Stimulated activated CD4-positive, alpha-beta T cell treated with anti-CD3 and anti-CD28 coated beads, Interleukin-1b, Interleukin-23, amount 100 ng/mL, for 4 hours (primary cell): ENCODE results near the gene ZNF324.
"Not testable (repeated sequence)": the region's sequence is repeated elsewhere in the genome, so short reads cannot be mapped to it uniquely, and the experiment has no call there.

Source experiments
- DNase-seq, 2 donors: peaks; one replicate each; pipeline ENCODE4 v3.0.0-alpha.2; 2020; ENCODE audit warnings: low read depth in 2 of 2

Gene ZNF324

DNA sequence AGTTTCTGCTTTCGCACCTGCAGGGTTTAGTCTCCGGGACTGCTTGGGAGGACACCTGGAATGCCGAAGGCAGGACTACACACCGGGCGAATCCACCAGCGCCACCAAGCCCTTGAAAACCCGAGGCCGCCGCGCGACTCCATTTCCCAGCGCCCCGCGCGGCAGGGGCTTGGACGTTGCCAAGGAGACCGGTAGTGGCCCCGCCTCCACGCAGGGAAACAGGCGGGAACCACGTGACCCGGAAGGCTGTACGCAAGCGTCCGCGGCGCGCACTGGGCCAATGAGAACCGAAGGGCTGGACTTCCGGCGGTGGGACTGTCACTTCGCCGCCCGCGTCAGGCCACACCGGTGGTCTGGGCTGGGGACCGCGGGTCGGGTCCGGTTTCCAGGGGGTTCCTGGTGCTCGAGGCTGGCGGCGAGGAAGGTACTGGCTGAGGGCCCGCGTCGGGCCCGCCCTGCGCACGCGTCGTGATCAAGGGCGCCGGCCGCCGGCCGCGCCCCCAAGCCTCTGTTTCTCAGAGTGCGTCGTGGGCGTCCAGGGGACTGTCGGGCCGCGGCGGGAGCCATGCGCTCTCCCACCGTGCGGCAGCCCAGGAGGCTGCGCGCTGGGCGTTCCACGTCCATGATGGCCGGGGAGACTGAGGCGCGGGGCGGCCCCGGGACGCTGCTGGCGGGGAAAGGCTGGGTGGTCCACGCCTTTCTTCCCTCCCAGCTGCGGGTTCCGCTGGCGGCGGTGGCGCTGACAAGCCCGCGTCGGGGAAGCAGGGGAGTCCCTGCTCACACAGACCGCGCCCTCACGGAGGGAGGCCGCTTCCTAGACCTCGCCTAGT lies at the start of gene ZNF324:
Gene ZNF324, plus strand, starts transcription at position 321 of the 830 bp plus-strand sequence. CDS start 2,106 bp downstream, outside the sequence.
- peak; percentile 94 to 97 for DNase-seq

- no peak for DNase-seq
These were observed 38.3 kb upstream of the ZNF324 start for GRCh38 chr19:58428617-58429016.

GRCh38 chr19:58429745-58430144 lies 37.1 kb upstream of the ZNF324 start:
- no peak for DNase-seq

DNA sequence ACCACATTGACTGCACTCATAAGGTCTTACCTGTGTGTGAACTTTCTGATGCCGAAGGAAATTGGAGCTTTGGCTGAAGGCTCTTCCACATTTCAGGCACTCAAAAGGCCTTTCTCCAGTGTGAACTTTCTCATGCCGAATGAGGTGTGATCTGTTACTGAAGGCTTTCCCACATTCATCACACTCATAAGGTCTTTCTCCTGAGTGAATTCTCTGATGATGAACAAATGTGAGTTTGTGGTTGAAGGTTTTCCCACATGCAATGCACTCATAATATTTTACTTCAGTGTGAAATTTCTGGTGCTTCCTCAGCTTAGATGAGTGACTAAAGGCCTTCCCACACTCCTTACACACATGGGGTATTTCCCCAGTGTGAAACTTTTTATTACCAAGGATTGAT lies 32.7 kb upstream of the ZNF324 start:
- no peak for DNase-seq

- peak; percentile 79 to 86 for DNase-seq
These were observed 27.0 kb upstream of the ZNF324 start, which contains the start of gene ZNF132 for GRCh38 chr19:58439576-58440554. TSS of gene ZNF132 (minus strand) at chr19:58440153. CDS start at chr19:58439821, 332 bp downstream.

- no peak for DNase-seq
These were observed 26.3 kb upstream of the ZNF324 start for GRCh38 chr19:58440556-58440955.

GRCh38 chr19:58442986-58443385 lies 23.9 kb upstream of the ZNF324 start:
- not testable (repeated sequence) for DNase-seq

DNA sequence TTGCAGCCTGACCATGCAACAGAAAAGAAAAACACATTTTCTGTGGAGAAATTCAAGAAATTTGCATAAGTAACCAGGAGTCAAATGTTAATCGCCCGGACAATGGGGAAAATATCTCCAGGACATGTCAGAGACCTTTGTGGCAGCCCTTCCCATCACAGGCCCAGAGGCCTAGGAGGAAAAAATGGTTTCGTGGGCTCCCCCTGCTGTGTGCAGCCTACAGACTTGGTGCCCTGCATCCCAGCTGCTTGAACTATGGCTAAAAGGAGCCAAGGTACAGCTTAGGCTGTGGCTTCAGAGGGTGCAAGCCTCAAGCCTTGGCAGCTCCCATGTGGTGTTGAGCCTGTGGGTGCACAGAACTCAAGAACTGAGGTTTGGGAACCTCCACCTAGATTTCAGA lies 18.0 kb upstream of the ZNF324 start:
- DNase-seq = not testable (repeated sequence)

- not testable (repeated sequence) for DNase-seq
These were observed 16.9 kb upstream of the ZNF324 start for GRCh38 chr19:58449980-58450379.

GRCh38 chr19:58450856-58451357 lies 16.0 kb upstream of the ZNF324 start:
- no peak for DNase-seq

DNA sequence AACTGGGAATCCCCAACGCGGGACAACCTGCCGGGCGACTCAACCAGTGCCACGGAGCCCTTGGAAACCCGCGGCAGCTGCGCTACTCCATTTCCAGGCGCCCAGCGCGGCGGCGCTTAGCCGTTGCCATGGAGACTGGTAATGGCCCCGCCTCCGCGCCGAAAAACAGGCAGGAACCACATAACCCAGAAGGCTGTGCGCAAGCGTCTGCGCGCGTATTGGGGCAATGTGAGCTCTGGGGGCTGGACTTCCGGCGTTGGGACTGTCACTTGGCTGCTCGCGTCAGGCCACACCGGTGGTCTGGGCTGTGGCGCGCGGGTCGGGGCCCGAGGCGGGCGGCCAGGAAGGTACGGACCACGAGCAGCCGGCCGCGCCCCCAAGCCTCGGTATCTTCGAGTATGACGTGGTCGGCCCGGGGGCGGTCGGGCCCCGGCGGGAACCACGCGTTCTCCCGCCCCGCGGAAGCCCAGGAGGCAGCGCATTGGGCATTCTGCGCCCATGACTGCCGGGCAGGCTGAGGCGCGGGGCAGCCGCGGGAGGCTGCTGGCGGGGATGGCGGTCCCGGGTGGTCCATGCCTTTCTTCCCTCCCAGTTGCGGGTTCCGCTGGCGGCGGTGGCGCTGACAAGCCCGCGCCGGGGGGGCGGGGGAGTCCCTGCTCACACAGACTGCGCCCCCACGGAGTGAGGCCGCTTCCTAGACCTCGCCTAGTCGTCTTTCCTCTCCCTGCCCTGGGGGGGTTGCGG lies 15.3 kb upstream of the ZNF324 start, which contains the start of gene ZNF324B:
Gene ZNF324B, plus strand, starts transcription at position 265 of the 744 bp plus-strand sequence. CDS start 2,080 bp downstream, outside the sequence.
- DNase-seq = peak; percentile 92 to 93

GRCh38 chr19:58453743-58454142 lies 13.1 kb upstream of the ZNF324 start:
- no peak for DNase-seq

GRCh38 chr19:58455306-58455705 lies 11.6 kb upstream of the ZNF324 start:
- no peak for DNase-seq

DNA sequence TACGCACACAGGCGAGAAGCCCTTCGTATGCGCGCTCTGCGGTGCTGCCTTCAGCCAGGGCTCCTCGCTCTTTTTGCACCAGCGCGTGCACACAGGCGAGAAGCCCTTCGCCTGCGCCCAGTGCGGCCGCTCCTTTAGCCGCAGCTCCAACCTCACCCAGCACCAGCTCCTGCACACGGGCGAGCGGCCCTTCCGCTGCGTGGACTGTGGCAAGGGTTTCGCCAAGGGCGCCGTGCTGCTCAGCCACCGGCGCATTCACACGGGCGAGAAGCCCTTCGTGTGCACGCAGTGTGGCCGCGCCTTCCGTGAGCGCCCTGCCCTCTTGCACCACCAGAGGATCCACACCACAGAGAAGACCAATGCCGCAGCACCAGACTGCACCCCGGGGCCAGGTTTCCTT lies 10.8 kb upstream of the ZNF324 start:
- no peak for DNase-seq

- no peak for DNase-seq
These were observed 6.8 kb upstream of the ZNF324 start for GRCh38 chr19:58460039-58460438.

GRCh38 chr19:58466089-58466759 lies 656 bp upstream of the ZNF324 start:
- DNase-seq = no peak

GRCh38 chr19:58468216-58468839 lies 1.4 kb downstream of the ZNF324 start:
- DNase-seq = no peak

GRCh38 chr19:58469241-58470013 lies 2.5 kb downstream of the ZNF324 start:
- DNase-seq = no peak

- DNase-seq = not testable (repeated sequence)
These were observed 4.1 kb downstream of the ZNF324 start for GRCh38 chr19:58470837-58471543.
